ENCODE results near the gene EPS8. TPM values are rescaled to one million over a fixed set of nuclear protein-coding genes. Genes with fewer than 3 reads are reported as not detected.

EPS8 gene
- total and polyA plus RNA-seq, 7 donors: 47.7 to 132 (median 108) TPM

DNA sequence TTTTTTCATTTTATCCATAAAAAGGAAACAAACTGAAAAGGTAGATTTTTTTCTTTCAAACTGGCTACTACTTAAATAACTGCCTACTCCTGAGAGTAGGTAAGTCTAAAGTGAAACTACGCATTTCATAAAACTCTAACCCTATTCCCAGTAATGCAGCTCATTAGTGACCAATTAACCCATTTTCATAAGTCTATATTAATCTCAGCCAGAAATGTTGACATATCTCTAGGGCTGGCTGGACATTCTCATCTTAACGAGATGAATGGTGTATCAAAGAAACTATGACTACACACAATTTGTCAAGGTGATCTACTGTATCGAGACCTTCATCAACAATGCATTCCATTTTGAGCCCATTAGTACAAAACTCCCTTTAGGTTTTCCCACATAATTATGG lies 57.2 kb downstream of the EPS8 start:
- no peak for DNase-seq
- H3K27ac ChIP-seq: peak overlapping the region in 1 of 4 donors; percentile 38
- no peaks in the 10 kb centered on the region for H3K9me3 ChIP-seq
- WGBS, 2 donors: 79 to 93% methylated on average over 3 of the region's 3 CpGs
- TF ChIP-seq EP300 (IDR thresholded peaks at IDR 0.05) (no peak), POLR2A (IDR thresholded peaks at IDR 0.05) (no peak), POLR2AphosphoS5 (IDR thresholded peaks at IDR 0.05) (no peak)
- TF ChIP-seq, protein P1, sequence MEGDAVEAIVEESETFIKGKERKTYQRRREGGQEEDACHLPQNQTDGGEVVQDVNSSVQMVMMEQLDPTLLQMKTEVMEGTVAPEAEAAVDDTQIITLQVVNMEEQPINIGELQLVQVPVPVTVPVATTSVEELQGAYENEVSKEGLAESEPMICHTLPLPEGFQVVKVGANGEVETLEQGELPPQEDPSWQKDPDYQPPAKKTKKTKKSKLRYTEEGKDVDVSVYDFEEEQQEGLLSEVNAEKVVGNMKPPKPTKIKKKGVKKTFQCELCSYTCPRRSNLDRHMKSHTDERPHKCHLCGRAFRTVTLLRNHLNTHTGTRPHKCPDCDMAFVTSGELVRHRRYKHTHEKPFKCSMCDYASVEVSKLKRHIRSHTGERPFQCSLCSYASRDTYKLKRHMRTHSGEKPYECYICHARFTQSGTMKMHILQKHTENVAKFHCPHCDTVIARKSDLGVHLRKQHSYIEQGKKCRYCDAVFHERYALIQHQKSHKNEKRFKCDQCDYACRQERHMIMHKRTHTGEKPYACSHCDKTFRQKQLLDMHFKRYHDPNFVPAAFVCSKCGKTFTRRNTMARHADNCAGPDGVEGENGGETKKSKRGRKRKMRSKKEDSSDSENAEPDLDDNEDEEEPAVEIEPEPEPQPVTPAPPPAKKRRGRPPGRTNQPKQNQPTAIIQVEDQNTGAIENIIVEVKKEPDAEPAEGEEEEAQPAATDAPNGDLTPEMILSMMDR (IDR thresholded peaks at IDR 0.05): no peak
- H3K27me3 ChIP-seq: no peaks in the 10 kb centered on the region
- H3K36me3 ChIP-seq: no peaks in the 10 kb centered on the region
- H3K4me1 ChIP-seq: peaks cover 0 to 39% (median 33%) of the 10 kb centered on the region in 4 donors
- intact Hi-C loops (cut with DNase I): no loop called here
- H3K4me3 ChIP-seq: no peak overlapping the region

GRCh38 chr12:15729097-15729496 lies 60.1 kb downstream of the EPS8 start:
- H3K4me1 ChIP-seq: peaks cover 0 to 55% (median 46%) of the 10 kb centered on the region in 4 donors
- no peak for TF ChIP-seq EP300 (IDR thresholded peaks at IDR 0.05)
- no peak for TF ChIP-seq POLR2AphosphoS5 (IDR thresholded peaks at IDR 0.05)
- no peaks in the 10 kb centered on the region for H3K36me3 ChIP-seq
- H3K4me3 ChIP-seq: no peak overlapping the region
- peak overlapping the region in 2 of 4 donors; percentile 64 to 69 for H3K27ac ChIP-seq
- intact Hi-C loops (cut with DNase I): no loop called here
- WGBS, 2 donors: 94 to 97% methylated on average over 4 of the region's 4 CpGs
- no peaks in the 10 kb centered on the region for H3K27me3 ChIP-seq
- no peak for DNase-seq
- H3K9me3 ChIP-seq: no peaks in the 10 kb centered on the region

DNA sequence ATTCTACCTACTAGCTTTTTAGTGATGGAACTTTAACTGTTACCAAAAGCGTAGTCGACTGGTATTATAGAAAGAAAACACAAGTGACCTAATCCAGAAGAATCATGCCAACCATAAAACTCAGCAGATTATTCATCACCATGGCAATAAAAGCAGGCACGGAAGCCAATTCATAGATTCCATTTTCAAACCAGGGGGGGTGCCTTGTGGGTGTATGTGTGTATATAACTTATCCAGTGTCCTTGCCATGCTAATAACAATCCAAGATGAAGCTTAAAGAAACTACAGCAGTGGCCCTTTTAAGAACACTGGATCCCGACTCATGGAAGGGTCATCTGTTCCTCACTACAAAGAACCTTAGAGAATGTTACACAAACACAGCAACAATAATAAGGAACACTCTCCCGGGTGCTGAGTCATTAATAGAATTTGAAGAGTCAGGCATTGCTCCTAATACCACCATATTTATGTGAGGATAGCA lies 61.0 kb downstream of the EPS8 start:
- H3K36me3 ChIP-seq: no peaks in the 10 kb centered on the region
- intact Hi-C loops (cut with DNase I): no loop called here
- H3K9me3 ChIP-seq: no peaks in the 10 kb centered on the region
- H3K27me3 ChIP-seq: no peaks in the 10 kb centered on the region
- peaks cover 0 to 54% (median 42%) of the 10 kb centered on the region in 4 donors for H3K4me1 ChIP-seq
- DNase-seq: no peak
- H3K27ac ChIP-seq: peak overlapping the region in 3 of 4 donors; percentile 64 to 74 (median 69)
- 13 to 48% methylated on average over 5 of the region's 5 CpGs for WGBS, 2 donors
- no peak for TF ChIP-seq EP300 (IDR thresholded peaks at IDR 0.05)
- TF ChIP-seq, protein P1 (IDR thresholded peaks at IDR 0.05): no peak
- no peak for TF ChIP-seq POLR2AphosphoS5 (IDR thresholded peaks at IDR 0.05)
- no peak for TF ChIP-seq POLR2A (IDR thresholded peaks at IDR 0.05)
- no peak overlapping the region for H3K4me3 ChIP-seq

GRCh38 chr12:15726878-15727150 lies 62.4 kb downstream of the EPS8 start:
- intact Hi-C loops (cut with DNase I): no loop called here
- peaks cover 0 to 49% (median 32%) of the 10 kb centered on the region in 4 donors for H3K4me1 ChIP-seq
- no peak for DNase-seq
- H3K27ac ChIP-seq: peak overlapping the region; percentile 8 to 74 (median 66)
- H3K9me3 ChIP-seq: no peaks in the 10 kb centered on the region
- H3K4me3 ChIP-seq: no peak overlapping the region
- no peaks in the 10 kb centered on the region for H3K36me3 ChIP-seq
- TF ChIP-seq POLR2AphosphoS5 (IDR thresholded peaks at IDR 0.05) (no peak), POLR2A (IDR thresholded peaks at IDR 0.05) (no peak), EP300 (IDR thresholded peaks at IDR 0.05) (no peak)
- TF ChIP-seq, protein P1 (IDR thresholded peaks at IDR 0.05): no peak
- no peaks in the 10 kb centered on the region for H3K27me3 ChIP-seq

GRCh38 chr12:15726027-15726877 lies 62.9 kb downstream of the EPS8 start:
- H3K4me1 ChIP-seq: peaks cover 0 to 55% (median 36%) of the 10 kb centered on the region in 4 donors
- 30 to 63% methylated on average over 2 of the region's 2 CpGs for WGBS, 2 donors
- no peaks in the 10 kb centered on the region for H3K27me3 ChIP-seq
- no peak overlapping the region for H3K4me3 ChIP-seq
- H3K9me3 ChIP-seq: no peaks in the 10 kb centered on the region
- TF ChIP-seq POLR2A (IDR thresholded peaks at IDR 0.05) (no peak), EP300 (IDR thresholded peaks at IDR 0.05) (no peak), POLR2AphosphoS5 (IDR thresholded peaks at IDR 0.05) (no peak)
- TF ChIP-seq, protein P1 (IDR thresholded peaks at IDR 0.05): no peak
- intact Hi-C loops (cut with DNase I): no loop called here
- no peak for DNase-seq
- H3K27ac ChIP-seq: peak overlapping the region; percentile 8 to 74 (median 66)
- H3K36me3 ChIP-seq: no peaks in the 10 kb centered on the region

All from sigmoid colon (tissue), 7 donors.